IgD-negative memory B cell (primary cell): Measurements from ENCODE around the gene UGT8. TPM values are rescaled to one million over a fixed set of nuclear protein-coding genes. Genes with fewer than 3 reads are reported as not detected.
"Not testable (repeated sequence)": the region's sequence is repeated elsewhere in the genome, so short reads cannot be mapped to it uniquely, and the experiment has no call there.

ENCODE experiments used
- H3K27ac Mint-ChIP-seq, 3 donors: one replicate each; pipeline ENCODE4 v1.8.0; 2020 to 2022; ENCODE audit warnings: mild to moderate bottlenecking in 3 of 3, mixed read lengths in 3 of 3, moderate library complexity in 1 of 3
- H3K27me3 Mint-ChIP-seq: one replicate; pipeline ENCODE4 v1.8.0; 2021; ENCODE audit warnings: mixed read lengths
- H3K36me3 Mint-ChIP-seq: one replicate; pipeline ENCODE4 v1.8.0; 2020; ENCODE audit warnings: mild to moderate bottlenecking, mixed read lengths
- H3K4me1 Mint-ChIP-seq, 3 donors: one replicate each; pipeline ENCODE4 v1.8.0; 2020 to 2022; ENCODE audit warnings: mixed read lengths in 3 of 3, mild to moderate bottlenecking in 1 of 3
- H3K4me3 Mint-ChIP-seq, 4 donors: one replicate each; pipeline ENCODE4 v1.8.0; 2020 to 2022; ENCODE audit warnings: mild to moderate bottlenecking in 4 of 4, mixed read lengths in 4 of 4, moderate library complexity in 3 of 4
- H3K9me3 Mint-ChIP-seq, 3 donors: one replicate each; pipeline ENCODE4 v1.8.0; 2020 to 2021; ENCODE audit warnings: mixed read lengths in 3 of 3, mild to moderate bottlenecking in 1 of 3
- polyA plus RNA-seq: library from polyadenylated mRNA; unstranded; fragments of 300-500 nt; fragmentation: Illumina TruSeq; gene quantifications from one replicate; pipeline ENCODE4 v1.2.3, GENCODE V29; 2021

Gene UGT8
- 6.1 TPM for polyA plus RNA-seq

GRCh38 chr4:114598191-114599121 lies at the start of gene UGT8:
Gene UGT8, plus strand, starts transcription at chr4:114598807. Its CDS starts 24,074 bp downstream, at chr4:114622881.
- Mint-ChIP-seq H3K4me1 (peaks cover 12 to 14% (median 13%) of the 10 kb centered on the region in 3 donors), H3K9me3 (no peaks in the 10 kb centered on the region), H3K27me3 (peaks cover 3% of the 10 kb centered on the region), H3K27ac (peak within 1 kb of the TSS; percentile 69 to 89 (median 73)), H3K4me3 (peak within 1 kb of the TSS; percentile 93 to 98 (median 95)), H3K36me3 (no peaks in the 10 kb centered on the region)

GRCh38 chr4:114549638-114550037 lies 49.0 kb upstream of the UGT8 start:
- peaks cover 3 to 8% (median 5%) of the 10 kb centered on the region in 3 donors for H3K9me3 Mint-ChIP-seq

GRCh38 chr4:114558446-114559020 lies 40.1 kb upstream of the UGT8 start:
- H3K27me3 Mint-ChIP-seq = no peaks in the 10 kb centered on the region
- peaks cover 2% of the 10 kb centered on the region for H3K36me3 Mint-ChIP-seq
- peaks cover 5 to 16% (median 9%) of the 10 kb centered on the region in 3 donors for H3K9me3 Mint-ChIP-seq
- H3K4me1 Mint-ChIP-seq = no peaks in the 10 kb centered on the region
- no peak overlapping the region for H3K4me3 Mint-ChIP-seq
- H3K27ac Mint-ChIP-seq = no peak overlapping the region

More at GRCh38 chr4:114549638-114550037, 49.0 kb upstream of the UGT8 start:
- Mint-ChIP-seq H3K4me3 (no peak overlapping the region), H3K27ac (no peak overlapping the region), H3K4me1 (no peaks in the 10 kb centered on the region), H3K36me3 (no peaks in the 10 kb centered on the region), H3K27me3 (no peaks in the 10 kb centered on the region)

GRCh38 chr4:114561590-114561989 lies 37.0 kb upstream of the UGT8 start:
- peaks cover 3 to 12% (median 9%) of the 10 kb centered on the region in 3 donors for H3K9me3 Mint-ChIP-seq
- no peaks in the 10 kb centered on the region for H3K27me3 Mint-ChIP-seq
- H3K27ac Mint-ChIP-seq = no peak overlapping the region
- H3K36me3 Mint-ChIP-seq = peaks cover 2% of the 10 kb centered on the region
- H3K4me1 Mint-ChIP-seq = no peaks in the 10 kb centered on the region
- H3K4me3 Mint-ChIP-seq = no peak overlapping the region

- H3K36me3 Mint-ChIP-seq = peaks cover 2% of the 10 kb centered on the region
- H3K9me3 Mint-ChIP-seq = peaks cover 3 to 12% (median 9%) of the 10 kb centered on the region in 3 donors
- H3K27ac Mint-ChIP-seq = no peak overlapping the region
- H3K27me3 Mint-ChIP-seq = no peaks in the 10 kb centered on the region
- no peaks in the 10 kb centered on the region for H3K4me1 Mint-ChIP-seq
- no peak overlapping the region for H3K4me3 Mint-ChIP-seq
Measured at GRCh38 chr4:114562176-114562904, 36.3 kb upstream of the UGT8 start.

GRCh38 chr4:114563536-114564315 lies 34.9 kb upstream of the UGT8 start:
- Mint-ChIP-seq H3K27ac (no peak overlapping the region), H3K4me1 (no peaks in the 10 kb centered on the region), H3K4me3 (no peak overlapping the region)

GRCh38 chr4:114577386-114577785 lies 21.2 kb upstream of the UGT8 start:
- H3K27me3 Mint-ChIP-seq = no peaks in the 10 kb centered on the region
- H3K9me3 Mint-ChIP-seq = peaks cover 15 to 38% (median 25%) of the 10 kb centered on the region in 3 donors
- no peak overlapping the region for H3K4me3 Mint-ChIP-seq
- no peaks in the 10 kb centered on the region for H3K36me3 Mint-ChIP-seq
- no peak overlapping the region for H3K27ac Mint-ChIP-seq
- H3K4me1 Mint-ChIP-seq = no peaks in the 10 kb centered on the region

More at GRCh38 chr4:114563536-114564315, 34.9 kb upstream of the UGT8 start:
- Mint-ChIP-seq H3K27me3 (no peaks in the 10 kb centered on the region), H3K36me3 (peaks cover 2% of the 10 kb centered on the region), H3K9me3 (peaks cover 0 to 4% (median 0%) of the 10 kb centered on the region in 3 donors)

GRCh38 chr4:114582621-114583020 lies 16.0 kb upstream of the UGT8 start:
- Mint-ChIP-seq H3K9me3 (peaks cover 12 to 17% (median 17%) of the 10 kb centered on the region in 3 donors), H3K4me1 (no peaks in the 10 kb centered on the region), H3K4me3 (no peak overlapping the region), H3K36me3 (no peaks in the 10 kb centered on the region), H3K27ac (no peak overlapping the region), H3K27me3 (no peaks in the 10 kb centered on the region)

GRCh38 chr4:114588305-114588704 lies 10.3 kb upstream of the UGT8 start:
- no peak overlapping the region for H3K27ac Mint-ChIP-seq
- H3K9me3 Mint-ChIP-seq = peaks cover 0 to 2% (median 0%) of the 10 kb centered on the region in 3 donors
- H3K36me3 Mint-ChIP-seq = no peaks in the 10 kb centered on the region
- no peaks in the 10 kb centered on the region for H3K27me3 Mint-ChIP-seq
- H3K4me1 Mint-ChIP-seq = no peaks in the 10 kb centered on the region
- H3K4me3 Mint-ChIP-seq = no peak overlapping the region

- not testable (repeated sequence) for H3K27ac Mint-ChIP-seq, H3K4me3 Mint-ChIP-seq, H3K4me1 Mint-ChIP-seq, H3K27me3 Mint-ChIP-seq, H3K36me3 Mint-ChIP-seq, H3K9me3 Mint-ChIP-seq
Measured at GRCh38 chr4:114590360-114590759, 8.2 kb upstream of the UGT8 start.

- no peaks in the 10 kb centered on the region for H3K27me3 Mint-ChIP-seq
- H3K4me3 Mint-ChIP-seq = no peak overlapping the region
- H3K27ac Mint-ChIP-seq = peak overlapping the region in 1 of 3 donors; percentile 0
- H3K36me3 Mint-ChIP-seq = no peaks in the 10 kb centered on the region
- H3K9me3 Mint-ChIP-seq = no peaks in the 10 kb centered on the region
- H3K4me1 Mint-ChIP-seq = peaks cover 0 to 1% (median 0%) of the 10 kb centered on the region in 3 donors
Measured at GRCh38 chr4:114593526-114593925, 5.1 kb upstream of the UGT8 start.

GRCh38 chr4:114595207-114595606 lies 3.4 kb upstream of the UGT8 start:
- Mint-ChIP-seq H3K27me3 (peaks cover 3% of the 10 kb centered on the region), H3K36me3 (no peaks in the 10 kb centered on the region), H3K4me1 (peaks cover 5 to 8% (median 6%) of the 10 kb centered on the region in 3 donors), H3K4me3 (peak overlapping the region in 1 of 4 donors; percentile 27), H3K27ac (no peak overlapping the region), H3K9me3 (no peaks in the 10 kb centered on the region)

GRCh38 chr4:114595921-114596320 lies 2.7 kb upstream of the UGT8 start:
- H3K4me1 Mint-ChIP-seq = peaks cover 12 to 14% (median 13%) of the 10 kb centered on the region in 3 donors
- peak overlapping the region in 1 of 4 donors; percentile 61 for H3K4me3 Mint-ChIP-seq
- H3K36me3 Mint-ChIP-seq = no peaks in the 10 kb centered on the region
- H3K9me3 Mint-ChIP-seq = no peaks in the 10 kb centered on the region
- H3K27ac Mint-ChIP-seq = no peak overlapping the region
- H3K27me3 Mint-ChIP-seq = peaks cover 3% of the 10 kb centered on the region

GRCh38 chr4:114597410-114598115 lies 1.0 kb upstream of the UGT8 start:
- Mint-ChIP-seq H3K27me3 (peaks cover 3% of the 10 kb centered on the region), H3K27ac (peak overlapping the region; percentile 44 to 80 (median 73)), H3K4me1 (peaks cover 12 to 14% (median 13%) of the 10 kb centered on the region in 3 donors), H3K9me3 (no peaks in the 10 kb centered on the region), H3K4me3 (peak overlapping the region; percentile 93 to 98 (median 95)), H3K36me3 (no peaks in the 10 kb centered on the region)
